NB4 (cell line): ENCODE results near the gene MYLK4.

Source experiments
- CTCF ChIP-seq: IDR thresholded peaks from one replicate; pipeline ENCODE4 v1.5.1; 2012; ENCODE audit warnings: low read depth, low read length
- POLR2A ChIP-seq: IDR thresholded peaks from 2 replicates; pipeline ENCODE4 v1.6.1; 2011; ENCODE audit warnings: mild to moderate bottlenecking; ENCODE audit not compliant: insufficient read length; ENCODE audit errors: extremely low read depth

DNA sequence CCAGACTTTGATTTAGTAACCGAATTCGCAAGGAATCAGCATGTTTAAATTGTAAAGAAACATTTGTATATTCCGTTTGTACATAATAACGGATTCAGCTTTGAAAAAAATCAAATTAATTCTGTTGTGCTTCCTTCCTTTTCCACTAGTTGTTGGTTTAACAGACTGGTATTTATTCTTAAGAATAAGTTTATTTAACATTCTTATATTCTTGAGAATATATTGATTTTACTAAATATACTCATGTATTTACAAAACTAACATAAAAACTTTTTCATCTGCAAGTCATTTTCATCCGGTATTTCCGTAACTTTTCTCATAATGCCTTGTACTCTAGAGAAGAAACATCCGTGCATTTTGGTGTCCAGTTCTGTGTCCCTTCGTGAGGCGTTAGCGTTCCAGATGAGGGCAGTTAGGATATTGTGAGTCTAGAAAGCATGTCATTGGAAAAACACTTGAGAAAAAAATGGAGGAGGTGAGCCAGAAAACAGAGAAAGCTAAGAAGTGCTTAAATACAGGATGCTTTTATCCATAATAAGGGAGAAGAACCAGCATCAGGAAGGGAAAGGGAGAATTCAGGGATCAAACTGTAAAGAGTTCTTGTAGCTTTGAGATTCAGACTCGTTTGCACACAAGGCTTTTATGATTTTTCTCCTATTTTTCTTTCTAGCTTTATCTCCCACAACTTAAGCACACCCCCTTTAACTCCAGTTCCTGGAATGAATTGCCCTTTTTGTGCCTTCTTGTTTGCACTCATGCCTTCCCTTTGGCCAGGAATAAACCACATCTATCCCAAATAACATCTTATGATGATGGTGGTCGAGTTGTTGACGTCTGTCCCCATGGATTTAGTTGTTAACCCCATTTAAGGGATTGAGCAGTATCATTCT lies 16.3 kb upstream of the MYLK4 start:
- no peak for TF ChIP-seq CTCF
- TF ChIP-seq POLR2A: no peak
